Prostate gland (tissue), 2 donors: Measurements from ENCODE around the gene MTFMT. TPM values are rescaled to one million over a fixed set of nuclear protein-coding genes. Genes with fewer than 3 reads are reported as not detected.

ENCODE experiments used
- DNase-seq: peaks from one replicate; pipeline ENCODE4 v3.0.0-alpha.2; 2019; ENCODE audit warnings: low spot score
- H3K27ac ChIP-seq, 2 donors: fragments of 200-600 bp; sonication (generic); 2 replicates each; pipeline ENCODE4 v1.5.1; 2017 to 2019
- H3K27me3 ChIP-seq: fragments of 200-600 bp; sonication (generic); replicated peaks from 2 replicates; pipeline ENCODE4 v1.5.1; 2019; ENCODE audit not compliant: insufficient read depth
- H3K36me3 ChIP-seq, 2 donors: fragments of 200-600 bp; sonication (generic); 1 replicate in 1 of 2; 2 replicates in 1 of 2; pipeline versions ENCODE4 v1.5.1 to v1.8.1; 2017 to 2019
- H3K4me1 ChIP-seq: fragments of 200-600 bp; sonication (generic); replicated peaks from 2 replicates; pipeline ENCODE4 v1.5.1; 2019
- H3K4me3 ChIP-seq, 2 donors: fragments of 200-600 bp; sonication (generic); 2 replicates each; pipeline ENCODE4 v1.5.1; 2017 to 2019
- H3K9me3 ChIP-seq: fragments of 200-600 bp; sonication (generic); 2 replicates; pipeline ENCODE4 v1.5.1; 2017
- CTCF ChIP-seq, 4 experiments: fragments of 200-600 bp in 2 of 4; fragments of 450-650 bp in 2 of 4; sonication (generic) in 2 of 4; IDR thresholded peaks; 1 replicate in 3 of 4; 2 replicates in 1 of 4; pipeline ENCODE4 v1.5.1; 2016 to 2019; ENCODE audit warnings: antibody characterized with exemption in 4 of 4, mild to moderate bottlenecking in 2 of 4, moderate library complexity in 2 of 4
- POLR2A ChIP-seq: fragments of 450-650 bp; IDR thresholded peaks from one replicate; pipeline ENCODE4 v1.6.1; 2016; ENCODE audit warnings: antibody characterized with exemption, mild to moderate bottlenecking
- POLR2AphosphoS5 ChIP-seq: sonication (generic); formaldehyde crosslinking; IDR thresholded peaks from one replicate; pipeline ENCODE4 v1.6.1; 2017; ENCODE audit warnings: antibody characterized with exemption
- WGBS: methylation state at CpG from one replicate; pipeline ENCODE4 v1.1.5; 2018; 5-methylcytosine and 5-hydroxymethylcytosine counted together
- intact Hi-C: fragments of 100-400 bp; cut with DNase I; formaldehyde crosslinking; loops from one replicate; pipeline ENCODE4 v1.14.2; 2022
- total RNA-seq, 2 donors: library from RNA; depleted of rRNA; stranded (reverse); fragments of >200 nt; gene quantifications; one replicate each; pipeline ENCODE4 v1.1.0, GENCODE V29; 2016

Gene MTFMT
- total RNA-seq, 2 donors from 2014 or later: 31.0 to 37.9 TPM

- TF ChIP-seq CTCF (IDR thresholded peaks at IDR 0.05) (no peak), POLR2AphosphoS5 (no peak), POLR2A (no peak)
- no peaks in the 10 kb centered on the region for H3K27me3 ChIP-seq
- DNase-seq: no peak
- intact Hi-C loops: loop anchor here (5.0 to 10.0 kb wide), 2 partner anchors 158 to 245 kb away; partner anchors contain the start of gene CLPX
- no peaks in the 10 kb centered on the region for H3K36me3 ChIP-seq
- H3K9me3 ChIP-seq: no peaks in the 10 kb centered on the region
- peak overlapping the region; percentile 86 to 87 for H3K4me3 ChIP-seq
- 62% methylated on average over 12 of the region's 12 CpGs for WGBS
- H3K27ac ChIP-seq: peak overlapping the region in 1 of 2 donors; percentile 71
- H3K4me1 ChIP-seq: peaks cover 6% of the 10 kb centered on the region
Measured at GRCh38 chr15:65029736-65030208, 333 bp upstream of the MTFMT start.

GRCh38 chr15:65028338-65028737 is 1.1 kb downstream of the MTFMT start:
- no peak for DNase-seq
- Histone ChIP-seq H3K27ac (no peak overlapping the region), H3K27me3 (no peaks in the 10 kb centered on the region), H3K36me3 (no peaks in the 10 kb centered on the region), H3K4me1 (peaks cover 6% of the 10 kb centered on the region), H3K4me3 (peak overlapping the region; percentile 86 to 87), H3K9me3 (no peaks in the 10 kb centered on the region)
- no peak for TF ChIP-seq POLR2A
- no peak for TF ChIP-seq POLR2AphosphoS5
- TF ChIP-seq CTCF (IDR thresholded peaks at IDR 0.05): no peak
- intact Hi-C loops: no loop called here
- WGBS: 44% methylated on average over 10 of the region's 10 CpGs

GRCh38 chr15:65027593-65027992 is 1.8 kb downstream of the MTFMT start:
- Histone ChIP-seq H3K27me3 (no peaks in the 10 kb centered on the region), H3K36me3 (no peaks in the 10 kb centered on the region), H3K4me1 (peaks cover 6% of the 10 kb centered on the region), H3K4me3 (no peak overlapping the region), H3K27ac (no peak overlapping the region), H3K9me3 (no peaks in the 10 kb centered on the region)
- no peak for DNase-seq
- TF ChIP-seq CTCF (IDR thresholded peaks at IDR 0.05) (no peak), POLR2AphosphoS5 (no peak), POLR2A (no peak)
- WGBS: 83% methylated on average over 1 of the region's 1 CpG
- intact Hi-C loops: no loop called here

GRCh38 chr15:65026756-65027155 is 2.7 kb downstream of the MTFMT start:
- no peak overlapping the region for H3K27ac ChIP-seq
- DNase-seq: no peak
- peaks cover 6% of the 10 kb centered on the region for H3K4me1 ChIP-seq
- no peaks in the 10 kb centered on the region for H3K9me3 ChIP-seq
- H3K36me3 ChIP-seq: no peaks in the 10 kb centered on the region
- 89% methylated on average over 6 of the region's 6 CpGs for WGBS
- no peak for TF ChIP-seq POLR2A
- TF ChIP-seq CTCF (IDR thresholded peaks at IDR 0.05): no peak
- TF ChIP-seq POLR2AphosphoS5: no peak
- intact Hi-C loops: no loop called here
- no peaks in the 10 kb centered on the region for H3K27me3 ChIP-seq
- H3K4me3 ChIP-seq: no peak overlapping the region

GRCh38 chr15:65021488-65021887 is 8.0 kb downstream of the MTFMT start:
- H3K27ac ChIP-seq: peak overlapping the region in 1 of 2 donors; percentile 23
- no peaks in the 10 kb centered on the region for H3K27me3 ChIP-seq
- H3K9me3 ChIP-seq: no peaks in the 10 kb centered on the region
- no peak overlapping the region for H3K4me3 ChIP-seq
- no peak for DNase-seq
- H3K36me3 ChIP-seq: no peaks in the 10 kb centered on the region
- TF ChIP-seq POLR2AphosphoS5: no peak
- no peak for TF ChIP-seq POLR2A
- no peak for TF ChIP-seq CTCF (IDR thresholded peaks at IDR 0.05)
- intact Hi-C loops: no loop called here
- no peaks in the 10 kb centered on the region for H3K4me1 ChIP-seq
